Tibial nerve (tissue), 3 donors: ENCODE measurements around the gene NTSR1.

Experiments used
- CTCF ChIP-seq, 5 experiments: fragments of 200-600 bp in 3 of 5; fragments of 450-650 bp in 2 of 5; sonication (generic) in 3 of 5; IDR thresholded peaks; one replicate each; pipeline ENCODE4 v1.5.1; 2016 to 2019; ENCODE audit warnings: antibody characterized with exemption in 5 of 5, mild to moderate bottlenecking in 3 of 5, moderate library complexity in 2 of 5
- POLR2A ChIP-seq, 2 donors: fragments of 450-650 bp; IDR thresholded peaks; one replicate each; pipeline ENCODE4 v1.6.1; 2017; ENCODE audit warnings: antibody characterized with exemption in 2 of 2, mild to moderate bottlenecking in 2 of 2, moderate library complexity in 2 of 2

- TF ChIP-seq CTCF (IDR thresholded peaks at IDR 0.05) (no peak), POLR2A (IDR thresholded peaks at IDR 0.05) (no peak)
Observed at GRCh38 chr20:62718546-62718945, 9.9 kb downstream of the NTSR1 start.
